ENCODE data around the gene NPC1L1. TPM values are rescaled to one million over a fixed set of nuclear protein-coding genes. Genes with fewer than 3 reads are reported as not detected.

NPC1L1 gene
- total RNA-seq, 2 experiments from 2014 or later = 0.13 TPM; not detected in 1

DNA sequence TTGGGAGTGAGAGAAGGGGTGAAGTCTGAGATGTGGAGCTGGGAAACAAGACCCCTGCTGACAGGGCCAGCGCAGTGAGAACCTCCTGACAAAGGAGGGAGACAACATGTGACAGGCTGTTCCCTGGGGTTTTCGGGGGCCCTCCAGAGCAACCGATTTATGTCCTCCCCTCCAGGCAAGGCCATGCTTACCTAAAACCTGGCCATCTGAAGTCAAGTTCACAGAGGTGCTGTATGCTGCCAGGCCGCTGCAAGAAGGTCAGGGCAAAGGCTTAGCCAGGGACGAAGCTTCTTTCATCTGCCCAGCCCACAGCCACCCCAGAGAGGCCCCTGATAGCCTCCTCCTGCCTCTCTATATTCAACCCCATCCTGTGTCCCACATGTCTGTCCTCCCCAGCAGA is 20.6 kb downstream of the NPC1L1 start:
- no peaks in the 10 kb centered on the region for H3K4me1 ChIP-seq (ENCODE audit: insufficient read depth, low read length, poor library complexity, severe bottlenecking)
- no peak overlapping the region for H2AFZ ChIP-seq (ENCODE audit: low read length)
- H3K79me2 ChIP-seq (ENCODE audit: insufficient read depth, low read depth, low read length) = no peaks in the 10 kb centered on the region
- H3K36me3 ChIP-seq (ENCODE audit: insufficient read depth, low read length) = no peaks in the 10 kb centered on the region
- no peak overlapping the region for H3K4me2 ChIP-seq (ENCODE audit: low read length)
- BruUV-seq (replicated peaks) = no TSS peak
- POLR2A ChIA-PET = interaction anchor here (0.5 to 1.4 kb wide), 2 partner anchors 9 to 933 kb away, joined by 4 to 5 read pairs; no protein-coding TSS in a partner anchor
- no peak overlapping the region for H3K4me3 ChIP-seq (ENCODE audit: low read depth, low read length, poor library complexity, severe bottlenecking)
- no peaks in the 10 kb centered on the region for H4K20me1 ChIP-seq (ENCODE audit: insufficient read depth, low read length)
- no peak overlapping the region for H3K27ac ChIP-seq (ENCODE audit: low read depth, low read length, poor library complexity, severe bottlenecking)
- intact Hi-C loops (cut with micrococcal nuclease; ENCODE audit: unreplicated experiment) = no loop called here
- TF ChIP-seq, protein P1, sequence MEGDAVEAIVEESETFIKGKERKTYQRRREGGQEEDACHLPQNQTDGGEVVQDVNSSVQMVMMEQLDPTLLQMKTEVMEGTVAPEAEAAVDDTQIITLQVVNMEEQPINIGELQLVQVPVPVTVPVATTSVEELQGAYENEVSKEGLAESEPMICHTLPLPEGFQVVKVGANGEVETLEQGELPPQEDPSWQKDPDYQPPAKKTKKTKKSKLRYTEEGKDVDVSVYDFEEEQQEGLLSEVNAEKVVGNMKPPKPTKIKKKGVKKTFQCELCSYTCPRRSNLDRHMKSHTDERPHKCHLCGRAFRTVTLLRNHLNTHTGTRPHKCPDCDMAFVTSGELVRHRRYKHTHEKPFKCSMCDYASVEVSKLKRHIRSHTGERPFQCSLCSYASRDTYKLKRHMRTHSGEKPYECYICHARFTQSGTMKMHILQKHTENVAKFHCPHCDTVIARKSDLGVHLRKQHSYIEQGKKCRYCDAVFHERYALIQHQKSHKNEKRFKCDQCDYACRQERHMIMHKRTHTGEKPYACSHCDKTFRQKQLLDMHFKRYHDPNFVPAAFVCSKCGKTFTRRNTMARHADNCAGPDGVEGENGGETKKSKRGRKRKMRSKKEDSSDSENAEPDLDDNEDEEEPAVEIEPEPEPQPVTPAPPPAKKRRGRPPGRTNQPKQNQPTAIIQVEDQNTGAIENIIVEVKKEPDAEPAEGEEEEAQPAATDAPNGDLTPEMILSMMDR (conservative IDR thresholded peaks at IDR 0.05; ENCODE audit: low read length) = no peak
- TF ChIP-seq EZH2phosphoT487 (IDR thresholded peaks at IDR 0.05; ENCODE audit: borderline replicate concordance, low read depth, low read length) = no peak
- CTCF ChIA-PET (ENCODE audit: unreplicated experiment) = no interaction called here
- H3K9me3 ChIP-seq (ENCODE audit: low read length) = no peaks in the 10 kb centered on the region
- DNase-seq (ENCODE audit: low spot score) = no peak
- no peaks in the 10 kb centered on the region for H3K9me2 ChIP-seq (ENCODE audit: insufficient read depth, low read length)

DNA sequence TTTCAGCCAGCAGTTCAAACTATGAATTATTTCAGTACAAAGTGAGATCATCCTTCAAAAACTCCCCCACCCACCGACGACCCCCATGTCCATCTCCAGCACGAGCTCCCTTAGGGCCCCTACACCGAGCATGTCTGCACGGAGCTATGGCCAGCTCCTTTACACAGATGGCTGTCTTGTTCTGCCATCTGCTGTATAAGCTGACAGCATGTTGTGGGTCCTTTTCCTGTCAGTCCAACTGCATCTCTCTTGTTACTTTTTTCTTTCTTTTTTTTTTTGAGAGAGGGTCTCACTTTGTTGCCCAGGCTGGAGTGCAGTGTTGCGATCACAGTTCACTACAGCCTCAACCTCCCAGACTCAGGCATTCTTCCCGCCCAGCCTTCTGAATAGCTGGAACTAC is 21.6 kb downstream of the NPC1L1 start:
- H3K4me2 ChIP-seq (ENCODE audit: low read length) = no peak overlapping the region
- no peaks in the 10 kb centered on the region for H3K79me2 ChIP-seq (ENCODE audit: insufficient read depth, low read depth, low read length)
- CTCF ChIA-PET (ENCODE audit: unreplicated experiment) = interaction anchor here (0.5 kb wide), 1 partner anchor 11 kb away, joined by 3 read pairs; no protein-coding TSS in a partner anchor
- no peak overlapping the region for H3K27ac ChIP-seq (ENCODE audit: low read depth, low read length, poor library complexity, severe bottlenecking)
- no TSS peak for BruUV-seq (replicated peaks)
- POLR2A ChIA-PET = no interaction called here
- no peaks in the 10 kb centered on the region for H4K20me1 ChIP-seq (ENCODE audit: insufficient read depth, low read length)
- H3K9me2 ChIP-seq (ENCODE audit: insufficient read depth, low read length) = no peaks in the 10 kb centered on the region
- DNase-seq (ENCODE audit: low spot score) = no peak
- H3K9me3 ChIP-seq (ENCODE audit: low read length) = no peaks in the 10 kb centered on the region
- TF ChIP-seq, protein P1 (conservative IDR thresholded peaks at IDR 0.05; ENCODE audit: low read length) = no peak
- TF ChIP-seq EZH2phosphoT487 (IDR thresholded peaks at IDR 0.05; ENCODE audit: borderline replicate concordance, low read depth, low read length) = no peak
- intact Hi-C loops (cut with micrococcal nuclease; ENCODE audit: unreplicated experiment) = no loop called here
- no peaks in the 10 kb centered on the region for H3K4me1 ChIP-seq (ENCODE audit: insufficient read depth, low read length, poor library complexity, severe bottlenecking)
- no peak overlapping the region for H2AFZ ChIP-seq (ENCODE audit: low read length)
- H3K4me3 ChIP-seq (ENCODE audit: low read depth, low read length, poor library complexity, severe bottlenecking) = no peak overlapping the region
- no peaks in the 10 kb centered on the region for H3K36me3 ChIP-seq (ENCODE audit: insufficient read depth, low read length)

DNA sequence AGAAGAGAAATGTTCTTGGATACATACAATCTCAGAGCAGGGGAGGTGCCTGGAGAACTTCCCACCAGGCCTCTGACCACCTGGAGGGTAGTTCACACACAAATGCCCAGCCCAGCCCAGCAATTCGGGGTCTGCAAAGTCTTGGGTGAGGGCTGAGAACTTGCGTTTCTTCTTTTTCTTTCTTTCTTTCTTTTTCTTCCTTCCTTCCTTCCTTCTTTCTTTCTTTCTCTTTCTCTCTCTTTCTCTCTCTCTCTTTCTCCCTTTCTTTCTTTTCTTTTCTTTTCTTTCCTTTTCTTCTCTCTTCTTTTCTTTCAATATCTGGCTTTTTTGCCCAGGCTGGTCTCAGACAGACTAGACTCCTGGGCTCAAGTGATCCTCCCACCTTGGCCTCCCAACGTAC is 22.4 kb downstream of the NPC1L1 start:
- no peaks in the 10 kb centered on the region for H3K9me3 ChIP-seq (ENCODE audit: low read length)
- intact Hi-C loops (cut with micrococcal nuclease; ENCODE audit: unreplicated experiment) = no loop called here
- H3K4me1 ChIP-seq (ENCODE audit: insufficient read depth, low read length, poor library complexity, severe bottlenecking) = no peaks in the 10 kb centered on the region
- POLR2A ChIA-PET = no interaction called here
- no peak overlapping the region for H2AFZ ChIP-seq (ENCODE audit: low read length)
- H3K9me2 ChIP-seq (ENCODE audit: insufficient read depth, low read length) = no peaks in the 10 kb centered on the region
- no peak overlapping the region for H3K27ac ChIP-seq (ENCODE audit: low read depth, low read length, poor library complexity, severe bottlenecking)
- BruUV-seq (replicated peaks) = no TSS peak
- no peaks in the 10 kb centered on the region for H3K36me3 ChIP-seq (ENCODE audit: insufficient read depth, low read length)
- no peak overlapping the region for H3K4me2 ChIP-seq (ENCODE audit: low read length)
- H4K20me1 ChIP-seq (ENCODE audit: insufficient read depth, low read length) = no peaks in the 10 kb centered on the region
- CTCF ChIA-PET (ENCODE audit: unreplicated experiment) = no interaction called here
- TF ChIP-seq EZH2phosphoT487 (IDR thresholded peaks at IDR 0.05; ENCODE audit: borderline replicate concordance, low read depth, low read length) = no peak
- TF ChIP-seq, protein P1 (conservative IDR thresholded peaks at IDR 0.05; ENCODE audit: low read length) = no peak
- no peak overlapping the region for H3K4me3 ChIP-seq (ENCODE audit: low read depth, low read length, poor library complexity, severe bottlenecking)
- H3K79me2 ChIP-seq (ENCODE audit: insufficient read depth, low read depth, low read length) = no peaks in the 10 kb centered on the region
- no peak for DNase-seq (ENCODE audit: low spot score)

All from OCI-LY7 (cell line).